ENCODE measurements around the gene MCOLN1. TPM values are rescaled to one million over a fixed set of nuclear protein-coding genes. Genes with fewer than 3 reads are reported as not detected.

Gene MCOLN1
- total RNA-seq, 1 donor from 2014 or later = 33.3 TPM

DNA sequence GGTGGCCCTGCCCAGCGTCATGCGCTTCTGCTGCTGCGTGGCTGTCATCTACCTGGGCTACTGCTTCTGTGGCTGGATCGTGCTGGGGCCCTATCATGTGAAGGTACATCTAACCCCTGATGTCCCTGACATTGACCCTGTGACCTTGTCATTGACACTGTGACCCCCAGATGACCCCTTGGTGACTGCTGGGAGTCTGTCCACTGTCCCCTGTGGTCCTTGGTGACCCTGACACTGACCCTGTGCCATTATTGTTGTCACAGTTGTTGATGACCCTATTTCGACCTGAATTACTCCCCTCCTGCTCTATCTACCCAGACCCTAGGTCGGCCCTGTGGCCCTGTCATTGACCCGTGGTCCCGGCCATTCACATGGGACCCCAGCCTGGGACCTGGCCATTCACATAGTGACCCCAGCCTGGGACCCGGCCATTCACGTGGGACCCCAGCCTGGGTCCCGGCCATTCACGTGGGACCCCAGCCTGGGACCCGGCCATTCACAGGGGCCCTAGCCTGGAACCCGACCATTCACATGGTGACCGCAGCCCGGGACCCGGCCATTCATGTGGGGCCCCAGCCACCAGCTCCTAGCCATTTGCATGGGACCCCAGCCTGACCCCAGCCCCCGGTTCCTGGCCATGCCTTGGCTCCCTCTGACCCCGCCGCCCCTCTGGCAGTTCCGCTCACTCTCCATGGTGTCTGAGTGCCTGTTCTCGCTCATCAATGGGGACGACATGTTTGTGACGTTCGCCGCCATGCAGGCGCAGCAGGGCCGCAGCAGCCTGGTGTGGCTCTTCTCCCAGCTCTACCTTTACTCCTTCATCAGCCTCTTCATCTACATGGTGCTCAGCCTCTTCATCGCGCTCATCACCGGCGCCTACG, 7.4 kb downstream of the MCOLN1 start:
- DNase-seq (ENCODE audit: extremely low spot score, unreplicated experiment) = no peak
- Mint-ChIP-seq H3K36me3 (ENCODE audit: unreplicated experiment) (peaks cover 12% of the 10 kb centered on the region), H3K27me3 (ENCODE audit: unreplicated experiment) (no peaks in the 10 kb centered on the region), H3K4me1 (ENCODE audit: unreplicated experiment) (peaks cover 3% of the 10 kb centered on the region), H3K9me3 (ENCODE audit: unreplicated experiment) (no peaks in the 10 kb centered on the region), H3K27ac (ENCODE audit: unreplicated experiment) (no peak overlapping the region), H3K4me3 (ENCODE audit: unreplicated experiment) (no peak overlapping the region)
- TF ChIP-seq, protein P1, sequence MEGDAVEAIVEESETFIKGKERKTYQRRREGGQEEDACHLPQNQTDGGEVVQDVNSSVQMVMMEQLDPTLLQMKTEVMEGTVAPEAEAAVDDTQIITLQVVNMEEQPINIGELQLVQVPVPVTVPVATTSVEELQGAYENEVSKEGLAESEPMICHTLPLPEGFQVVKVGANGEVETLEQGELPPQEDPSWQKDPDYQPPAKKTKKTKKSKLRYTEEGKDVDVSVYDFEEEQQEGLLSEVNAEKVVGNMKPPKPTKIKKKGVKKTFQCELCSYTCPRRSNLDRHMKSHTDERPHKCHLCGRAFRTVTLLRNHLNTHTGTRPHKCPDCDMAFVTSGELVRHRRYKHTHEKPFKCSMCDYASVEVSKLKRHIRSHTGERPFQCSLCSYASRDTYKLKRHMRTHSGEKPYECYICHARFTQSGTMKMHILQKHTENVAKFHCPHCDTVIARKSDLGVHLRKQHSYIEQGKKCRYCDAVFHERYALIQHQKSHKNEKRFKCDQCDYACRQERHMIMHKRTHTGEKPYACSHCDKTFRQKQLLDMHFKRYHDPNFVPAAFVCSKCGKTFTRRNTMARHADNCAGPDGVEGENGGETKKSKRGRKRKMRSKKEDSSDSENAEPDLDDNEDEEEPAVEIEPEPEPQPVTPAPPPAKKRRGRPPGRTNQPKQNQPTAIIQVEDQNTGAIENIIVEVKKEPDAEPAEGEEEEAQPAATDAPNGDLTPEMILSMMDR (IDR thresholded peaks at IDR 0.05) = no peak

DNA sequence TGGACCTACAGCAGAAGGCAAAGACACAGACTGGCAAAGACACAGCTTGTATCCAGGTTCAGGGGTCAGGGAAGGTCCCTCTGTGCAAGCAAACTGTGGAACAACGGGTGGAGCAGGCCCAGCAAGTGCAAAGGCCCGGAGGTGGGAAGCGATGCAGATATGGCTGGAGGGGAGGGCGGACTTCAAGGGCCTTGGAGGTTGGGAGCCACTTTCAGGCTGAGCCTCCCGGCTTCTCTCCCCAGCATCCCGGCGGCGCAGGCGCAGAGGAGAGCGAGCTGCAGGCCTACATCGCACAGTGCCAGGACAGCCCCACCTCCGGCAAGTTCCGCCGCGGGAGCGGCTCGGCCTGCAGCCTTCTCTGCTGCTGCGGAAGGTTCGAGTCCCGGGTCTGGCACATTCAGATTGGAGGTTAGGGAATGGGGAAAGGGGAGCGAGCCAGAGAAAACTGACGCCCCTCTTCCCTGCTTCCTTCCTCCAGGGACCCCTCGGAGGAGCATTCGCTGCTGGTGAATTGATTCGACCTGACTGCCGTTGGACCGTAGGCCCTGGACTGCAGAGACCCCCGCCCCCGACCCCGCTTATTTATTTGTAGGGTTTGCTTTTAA, 11.0 kb downstream of the MCOLN1 start:
- Mint-ChIP-seq H3K36me3 (ENCODE audit: unreplicated experiment) (peaks cover 14% of the 10 kb centered on the region), H3K27ac (ENCODE audit: unreplicated experiment) (peak overlapping the region; percentile 99), H3K9me3 (ENCODE audit: unreplicated experiment) (no peaks in the 10 kb centered on the region), H3K4me3 (ENCODE audit: unreplicated experiment) (peak overlapping the region; percentile 94), H3K27me3 (ENCODE audit: unreplicated experiment) (no peaks in the 10 kb centered on the region), H3K4me1 (ENCODE audit: unreplicated experiment) (peaks cover 15% of the 10 kb centered on the region)
- DNase-seq (ENCODE audit: extremely low spot score, unreplicated experiment) = no peak
- TF ChIP-seq, protein P1 (IDR thresholded peaks at IDR 0.05) = no peak

DNA sequence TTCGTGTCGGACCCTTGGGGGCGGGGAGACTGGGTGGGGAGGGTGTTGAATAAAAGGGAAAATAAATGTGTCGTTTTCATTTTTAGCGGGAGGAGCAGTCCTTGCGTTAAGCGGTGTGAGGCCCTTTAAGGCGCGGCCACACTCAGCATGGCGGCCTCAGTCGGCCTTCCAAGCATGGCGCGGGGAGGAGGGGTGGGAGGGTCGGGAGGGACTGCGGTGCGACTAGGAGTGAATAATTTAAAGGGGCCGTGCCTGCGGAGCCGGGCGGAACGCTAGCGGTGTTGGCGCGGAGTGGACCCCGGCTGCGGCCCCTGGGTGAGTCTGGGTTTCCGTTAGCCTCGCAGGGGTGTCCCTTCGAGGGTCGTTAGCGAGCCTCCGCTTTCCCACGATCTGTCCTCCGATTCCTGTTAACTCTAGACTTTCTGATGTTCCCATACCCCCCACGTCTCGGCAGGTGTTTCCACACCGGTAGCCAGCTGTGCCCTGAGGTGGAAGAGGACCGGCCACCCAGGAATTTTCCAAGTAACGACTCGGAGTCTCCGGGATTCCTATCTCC, 11.6 kb downstream of the MCOLN1 start:
- peak; percentile 89 for DNase-seq (ENCODE audit: extremely low spot score, unreplicated experiment)
- TF ChIP-seq, protein P1 (IDR thresholded peaks at IDR 0.05) = no peak
- H3K27me3 Mint-ChIP-seq (ENCODE audit: unreplicated experiment) = no peaks in the 10 kb centered on the region
- H3K9me3 Mint-ChIP-seq (ENCODE audit: unreplicated experiment) = no peaks in the 10 kb centered on the region
- peak overlapping the region; percentile 99 for H3K27ac Mint-ChIP-seq (ENCODE audit: unreplicated experiment)
- peaks cover 15% of the 10 kb centered on the region for H3K4me1 Mint-ChIP-seq (ENCODE audit: unreplicated experiment)
- H3K4me3 Mint-ChIP-seq (ENCODE audit: unreplicated experiment) = peak overlapping the region; percentile 94
- H3K36me3 Mint-ChIP-seq (ENCODE audit: unreplicated experiment) = peaks cover 13% of the 10 kb centered on the region

DNA sequence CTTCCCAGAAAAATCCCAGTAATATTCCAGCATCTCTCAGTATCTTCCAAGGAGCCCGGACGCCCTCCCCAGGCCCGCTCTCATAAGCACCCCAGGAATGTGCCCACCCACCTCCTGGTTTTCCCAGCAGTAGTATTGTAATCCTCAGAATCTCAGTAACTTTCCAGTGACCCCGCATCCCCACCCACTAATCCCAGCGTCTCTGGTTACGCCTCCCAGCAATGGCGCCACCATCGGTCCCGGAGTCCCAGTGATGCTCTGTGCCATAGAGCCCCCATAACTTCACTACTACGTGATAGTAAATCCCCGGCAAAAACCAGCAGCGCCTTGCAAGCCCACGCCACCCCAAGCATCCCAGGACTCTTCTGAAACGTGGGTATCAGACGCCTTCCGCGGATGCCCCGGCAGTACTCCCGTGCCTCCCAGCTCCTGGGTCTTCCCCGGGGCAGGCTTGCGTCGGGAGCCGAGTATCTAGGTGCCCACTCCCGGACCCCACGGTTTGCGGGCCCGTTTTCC, 12.2 kb downstream of the MCOLN1 start:
- H3K36me3 Mint-ChIP-seq (ENCODE audit: unreplicated experiment) = peaks cover 12% of the 10 kb centered on the region
- TF ChIP-seq, protein P1 (IDR thresholded peaks at IDR 0.05) = peak; percentile 25
- H3K27me3 Mint-ChIP-seq (ENCODE audit: unreplicated experiment) = no peaks in the 10 kb centered on the region
- peak; percentile 87 for DNase-seq (ENCODE audit: extremely low spot score, unreplicated experiment)
- H3K4me3 Mint-ChIP-seq (ENCODE audit: unreplicated experiment) = peak overlapping the region; percentile 94
- peak overlapping the region; percentile 99 for H3K27ac Mint-ChIP-seq (ENCODE audit: unreplicated experiment)
- H3K9me3 Mint-ChIP-seq (ENCODE audit: unreplicated experiment) = no peaks in the 10 kb centered on the region
- H3K4me1 Mint-ChIP-seq (ENCODE audit: unreplicated experiment) = peaks cover 15% of the 10 kb centered on the region
